SU-DHL-6 (cell line): ENCODE results near the gene VPS33A.

Experiments used
- H2AFZ ChIP-seq: fragments of 200-600 bp; sonication (generic); 2 replicates; pipeline ENCODE4 v1.6.1; 2014; ENCODE audit warnings: low read depth, mild to moderate bottlenecking, moderate library complexity, mixed read lengths, antibody characterized with exemption, low read length; ENCODE audit not compliant: severe bottlenecking
- H3F3A ChIP-seq: fragments of 200-600 bp; shearing (Covaris generic); 2 replicates; pipeline ENCODE4 v1.6.0; 2016; ENCODE audit warnings: antibody characterized with exemption, mild to moderate bottlenecking; ENCODE audit not compliant: insufficient read depth
- H3K27ac ChIP-seq: fragments of 200-600 bp; sonication (generic); 2 replicates; pipeline ENCODE4 v1.5.1; 2016; ENCODE audit warnings: low read depth, mild to moderate bottlenecking, low read length, moderate library complexity, mixed read lengths
- H3K27me3 ChIP-seq: fragments of 200-600 bp; sonication (generic), shearing (Covaris generic); 2 replicates; pipeline ENCODE4 v1.6.0; 2014; ENCODE audit warnings: mild to moderate bottlenecking, low read length
- H3K36me3 ChIP-seq: fragments of 200-600 bp; sonication (generic); 2 replicates; pipeline ENCODE4 v1.6.1; 2014; ENCODE audit warnings: mild to moderate bottlenecking, low read length, mixed read lengths
- H3K4me2 ChIP-seq: fragments of 300-600, 200-600 bp; shearing (Covaris generic), sonication (generic); 2 replicates; pipeline ENCODE4 v1.6.0; 2014; ENCODE audit warnings: low read length, low read depth, mild to moderate bottlenecking; ENCODE audit not compliant: poor library complexity, severe bottlenecking
- H3K4me3 ChIP-seq: fragments of 200-600 bp; sonication (generic); 2 replicates; pipeline ENCODE4 v1.5.1; 2014; ENCODE audit warnings: antibody characterized with exemption, low read length, mild to moderate bottlenecking, mixed read lengths; ENCODE audit not compliant: insufficient read depth, poor library complexity, severe bottlenecking
- H3K79me2 ChIP-seq: fragments of 200-600 bp; sonication (generic); 2 replicates; pipeline ENCODE4 v1.6.1; 2014; ENCODE audit warnings: mild to moderate bottlenecking, low read length, moderate library complexity; ENCODE audit not compliant: insufficient read depth
- H3K9ac ChIP-seq: fragments of 200-600 bp; sonication (generic); 2 replicates; pipeline ENCODE4 v1.7.0; 2014; ENCODE audit warnings: mild to moderate bottlenecking, low read length
- H3K9me2 ChIP-seq: fragments of 200-600 bp; sonication (generic); replicated peaks from 2 replicates; pipeline ENCODE4 v1.6.1; 2014; ENCODE audit warnings: low read length; ENCODE audit not compliant: insufficient read depth
- H3K9me3 ChIP-seq: fragments of 200-600 bp; sonication (generic); 2 replicates; pipeline ENCODE4 v1.6.1; 2014; ENCODE audit warnings: low read length, mixed read lengths; ENCODE audit not compliant: insufficient read depth
- H4K20me1 ChIP-seq: fragments of 200-600 bp; sonication (generic); 2 replicates; pipeline ENCODE4 v1.6.1; 2014; ENCODE audit warnings: low read depth, mild to moderate bottlenecking, antibody characterized with exemption, low read length, moderate library complexity, mixed read lengths
- CTCF ChIP-seq: fragments of 200-600 bp; sonication (generic); IDR thresholded peaks from one replicate; pipeline ENCODE4 v1.5.1; 2017; ENCODE audit warnings: antibody characterized with exemption, mild to moderate bottlenecking, low read length, moderate library complexity; ENCODE audit not compliant: insufficient read depth, poor library complexity, severe bottlenecking
- EZH2phosphoT487 ChIP-seq: fragments of 200-600 bp; sonication (generic), shearing (Covaris generic); conservative IDR thresholded peaks from 2 replicates; pipeline ENCODE4 v1.6.1; 2018; ENCODE audit warnings: mild to moderate bottlenecking, antibody characterized with exemption, low read length, moderate library complexity, mixed read lengths

VPS33A gene

GRCh38 chr12:122293081-122293480 lies 26.8 kb upstream of the VPS33A start:
- Histone ChIP-seq H3K9me2 (no peaks in the 10 kb centered on the region), H3K4me3 (no peak overlapping the region), H3K27me3 (no peaks in the 10 kb centered on the region), H2AFZ (no peak overlapping the region), H3K27ac (no peak overlapping the region), H3K79me2 (no peaks in the 10 kb centered on the region), H3K4me2 (no peak overlapping the region), H3F3A (no peaks in the 10 kb centered on the region), H3K36me3 (no peaks in the 10 kb centered on the region), H3K9me3 (no peaks in the 10 kb centered on the region), H3K9ac (no peak overlapping the region), H4K20me1 (no peaks in the 10 kb centered on the region)
- TF ChIP-seq CTCF (no peak), EZH2phosphoT487 (no peak)

DNA sequence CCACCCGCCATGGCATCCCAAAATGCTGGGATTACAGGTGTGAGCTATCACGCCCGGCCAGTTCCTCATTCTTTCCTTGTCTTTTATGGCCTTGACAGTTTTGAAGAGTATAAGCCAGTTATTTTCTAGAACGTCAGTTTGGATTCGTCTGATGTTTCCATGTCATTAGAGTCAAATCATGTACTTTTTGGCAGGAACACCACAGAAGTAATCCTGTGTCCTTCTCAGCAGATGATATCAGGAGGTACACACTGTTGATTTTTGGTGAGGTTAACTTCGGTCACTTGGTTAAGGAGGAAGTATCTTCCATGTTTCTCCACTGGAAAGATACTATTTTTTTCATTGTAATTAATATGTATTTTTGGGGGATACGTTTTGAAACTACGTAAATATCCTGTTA lies 25.1 kb upstream of the VPS33A start:
- Histone ChIP-seq H2AFZ (no peak overlapping the region), H3K4me2 (no peak overlapping the region), H3K36me3 (no peaks in the 10 kb centered on the region), H3K79me2 (no peaks in the 10 kb centered on the region), H3K9me2 (no peaks in the 10 kb centered on the region), H3K4me3 (no peak overlapping the region), H3K27me3 (no peaks in the 10 kb centered on the region), H3K27ac (no peak overlapping the region), H3F3A (no peaks in the 10 kb centered on the region), H4K20me1 (no peaks in the 10 kb centered on the region), H3K9ac (no peak overlapping the region), H3K9me3 (no peaks in the 10 kb centered on the region)
- TF ChIP-seq CTCF (no peak), EZH2phosphoT487 (no peak)

DNA sequence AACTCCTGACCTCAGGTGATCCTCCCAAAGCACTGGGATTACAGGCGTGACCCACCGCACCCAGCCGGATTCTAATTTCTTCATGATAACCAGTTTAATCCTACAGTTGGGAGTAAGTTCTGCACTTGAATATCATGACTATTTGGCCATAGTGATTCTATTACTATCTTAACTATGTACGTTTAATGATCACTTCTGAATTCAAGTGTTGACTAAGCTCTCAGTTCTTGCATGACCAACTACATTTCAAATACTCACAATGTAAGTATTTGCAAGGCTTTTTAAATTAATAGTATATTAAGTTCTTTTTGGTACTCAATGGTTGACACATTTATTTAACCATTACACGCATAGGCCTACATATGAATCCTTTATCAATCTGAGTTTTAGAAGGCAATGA lies 17.4 kb upstream of the VPS33A start:
- no peaks in the 10 kb centered on the region for H3K79me2 ChIP-seq
- H3K27me3 ChIP-seq = no peaks in the 10 kb centered on the region
- H3K27ac ChIP-seq = no peak overlapping the region
- H3F3A ChIP-seq = no peaks in the 10 kb centered on the region
- no peak overlapping the region for H2AFZ ChIP-seq
- H3K4me3 ChIP-seq = no peak overlapping the region
- H3K36me3 ChIP-seq = no peaks in the 10 kb centered on the region
- TF ChIP-seq CTCF = no peak
- TF ChIP-seq EZH2phosphoT487 = no peak
- no peak overlapping the region for H3K9ac ChIP-seq
- no peaks in the 10 kb centered on the region for H4K20me1 ChIP-seq
- no peaks in the 10 kb centered on the region for H3K9me2 ChIP-seq
- no peak overlapping the region for H3K4me2 ChIP-seq
- no peaks in the 10 kb centered on the region for H3K9me3 ChIP-seq

- H3K9me2 ChIP-seq = no peaks in the 10 kb centered on the region
- H3K27ac ChIP-seq = no peak overlapping the region
- TF ChIP-seq CTCF (no peak), EZH2phosphoT487 (no peak)
- H3K4me2 ChIP-seq = no peak overlapping the region
- H3K27me3 ChIP-seq = no peaks in the 10 kb centered on the region
- no peaks in the 10 kb centered on the region for H3K9me3 ChIP-seq
- H2AFZ ChIP-seq = no peak overlapping the region
- H3K36me3 ChIP-seq = no peaks in the 10 kb centered on the region
- H4K20me1 ChIP-seq = no peaks in the 10 kb centered on the region
- no peak overlapping the region for H3K4me3 ChIP-seq
- no peak overlapping the region for H3K9ac ChIP-seq
- H3F3A ChIP-seq = no peaks in the 10 kb centered on the region
- H3K79me2 ChIP-seq = no peaks in the 10 kb centered on the region
Measured at GRCh38 chr12:122282061-122282460, 15.8 kb upstream of the VPS33A start.
